ENCODE results near the gene STAP1. TPM values are rescaled to one million over a fixed set of nuclear protein-coding genes. Genes with fewer than 3 reads are reported as not detected.

The STAP1 gene
- total and polyA plus RNA-seq, 4 donors: 0.03 to 0.51 (median 0.29) TPM

- 40% methylated on average over 2 of the region's 2 CpGs for WGBS
- no peak for DNase-seq (ENCODE audit: low spot score)
- Histone ChIP-seq H3K36me3 (ENCODE audit: control insufficient read depth in 4 of 4, insufficient read depth in 3 of 4, low read depth in 1 of 4, low read length in 3 of 4) (no peaks in the 10 kb centered on the region), H3K9ac (ENCODE audit: low read depth in 1 of 2, low read length in 2 of 2) (no peak overlapping the region), H3K4me3 (ENCODE audit: low read depth in 1 of 3, low read length in 3 of 3) (no peak overlapping the region), H3K9me3 (ENCODE audit: control insufficient read depth in 4 of 4, low read length in 3 of 4) (no peaks in the 10 kb centered on the region), H3K27me3 (ENCODE audit: control insufficient read depth in 4 of 4, insufficient read depth in 4 of 4, low read length in 3 of 4) (peaks cover 0 to 2% (median 0%) of the 10 kb centered on the region in 4 donors), H3K4me1 (ENCODE audit: control insufficient read depth in 4 of 4, insufficient read depth in 4 of 4, low read length in 3 of 4) (no peaks in the 10 kb centered on the region), H3K27ac (ENCODE audit: low read depth in 1 of 2, low read length in 2 of 2) (no peak overlapping the region)
- TF ChIP-seq FOXA1 (IDR thresholded peaks at IDR 0.05) (no peak), CTCF (IDR thresholded peaks at IDR 0.05; ENCODE audit: low read depth, low read length, missing input control) (no peak), ZBTB33 (IDR thresholded peaks at IDR 0.05) (no peak), TAF1 (conservative IDR thresholded peaks at IDR 0.05) (no peak), FOXA2 (IDR thresholded peaks at IDR 0.05) (no peak), JUND (IDR thresholded peaks at IDR 0.05) (no peak)
These were observed 2.1 kb upstream of the STAP1 start for GRCh38 chr4:67556436-67556835.

GRCh38 chr4:67565284-67565683 is 6.8 kb downstream of the STAP1 start:
- no peaks in the 10 kb centered on the region for H3K36me3 ChIP-seq (ENCODE audit: control insufficient read depth in 4 of 4, insufficient read depth in 3 of 4, low read depth in 1 of 4, low read length in 3 of 4)
- no peak overlapping the region for H3K9ac ChIP-seq (ENCODE audit: low read depth in 1 of 2, low read length in 2 of 2)
- H3K4me3 ChIP-seq (ENCODE audit: low read depth in 1 of 3, low read length in 3 of 3): no peak overlapping the region
- no peaks in the 10 kb centered on the region for H3K27me3 ChIP-seq (ENCODE audit: control insufficient read depth in 4 of 4, insufficient read depth in 4 of 4, low read length in 3 of 4)
- H3K27ac ChIP-seq (ENCODE audit: low read depth in 1 of 2, low read length in 2 of 2): no peak overlapping the region
- no peaks in the 10 kb centered on the region for H3K9me3 ChIP-seq (ENCODE audit: control insufficient read depth in 4 of 4, low read length in 3 of 4)
- DNase-seq (ENCODE audit: low spot score): no peak
- TF ChIP-seq CTCF (IDR thresholded peaks at IDR 0.05; ENCODE audit: low read depth, low read length, missing input control): no peak
- TF ChIP-seq RAD21 (IDR thresholded peaks at IDR 0.05): no peak
- no peak for TF ChIP-seq GABPA (IDR thresholded peaks at IDR 0.05 in 1 of 2, conservative IDR thresholded peaks at IDR 0.05 in 1 of 2)
- no peak for TF ChIP-seq REST (IDR thresholded peaks at IDR 0.05)
- no peak for TF ChIP-seq RXRA (IDR thresholded peaks at IDR 0.05)
- TF ChIP-seq ATF3 (IDR thresholded peaks at IDR 0.05): no peak
- no peak for TF ChIP-seq FOXA2 (IDR thresholded peaks at IDR 0.05)
- no peak for TF ChIP-seq YY1 (IDR thresholded peaks at IDR 0.05)
- no peak for TF ChIP-seq TAF1 (conservative IDR thresholded peaks at IDR 0.05)
- H3K4me1 ChIP-seq (ENCODE audit: control insufficient read depth in 4 of 4, insufficient read depth in 4 of 4, low read length in 3 of 4): no peaks in the 10 kb centered on the region
